ENCODE data around the gene DNAAF1.
"Not testable (repeated sequence)": the region's sequence is repeated elsewhere in the genome, so short reads cannot be mapped to it uniquely, and the experiment has no call there.

DNAAF1 gene

DNA sequence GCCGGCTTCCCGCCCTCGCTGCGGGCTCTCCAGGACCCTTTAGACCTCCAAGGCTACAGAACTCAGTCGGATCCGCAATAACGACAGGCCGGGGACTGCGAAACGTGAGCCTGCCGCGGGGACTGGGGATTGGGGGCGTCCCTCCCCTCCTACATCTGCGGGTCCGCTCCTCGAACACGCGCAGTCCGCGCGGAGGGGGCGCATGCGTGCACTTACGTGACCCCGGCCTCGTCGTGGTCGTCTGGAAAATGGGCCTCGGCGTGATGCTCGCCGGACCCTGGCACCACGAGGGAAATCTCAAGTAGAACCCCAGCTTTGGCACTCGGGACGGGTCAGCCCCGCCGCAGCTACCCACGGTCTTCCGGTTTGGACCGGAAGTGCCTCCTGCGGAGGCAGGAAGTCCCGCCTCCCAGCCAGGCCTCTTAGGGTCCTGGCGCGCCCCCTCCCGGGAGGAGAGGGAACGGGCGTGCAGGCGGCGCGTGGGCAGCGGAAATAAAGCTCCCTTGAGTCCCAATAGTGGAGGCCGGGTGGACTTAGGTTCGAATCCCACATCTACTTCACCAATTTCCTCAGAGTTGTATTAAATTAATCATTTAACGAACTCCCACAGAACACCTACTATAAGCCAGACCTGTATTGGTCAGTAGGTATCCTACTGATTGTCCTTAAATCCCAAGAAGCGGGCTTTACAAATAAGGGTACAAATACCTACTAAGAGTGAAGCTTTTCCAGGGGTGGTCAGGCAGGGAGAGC lies 41.8 kb downstream of the DNAAF1 start, which contains the start of gene TAF1C:
TSS of gene TAF1C (minus strand) at position 373 of the 753 bp plus-strand sequence. CDS start 2,069 bp downstream, outside the sequence.
- DNase-seq = peak; percentile 92

DNA sequence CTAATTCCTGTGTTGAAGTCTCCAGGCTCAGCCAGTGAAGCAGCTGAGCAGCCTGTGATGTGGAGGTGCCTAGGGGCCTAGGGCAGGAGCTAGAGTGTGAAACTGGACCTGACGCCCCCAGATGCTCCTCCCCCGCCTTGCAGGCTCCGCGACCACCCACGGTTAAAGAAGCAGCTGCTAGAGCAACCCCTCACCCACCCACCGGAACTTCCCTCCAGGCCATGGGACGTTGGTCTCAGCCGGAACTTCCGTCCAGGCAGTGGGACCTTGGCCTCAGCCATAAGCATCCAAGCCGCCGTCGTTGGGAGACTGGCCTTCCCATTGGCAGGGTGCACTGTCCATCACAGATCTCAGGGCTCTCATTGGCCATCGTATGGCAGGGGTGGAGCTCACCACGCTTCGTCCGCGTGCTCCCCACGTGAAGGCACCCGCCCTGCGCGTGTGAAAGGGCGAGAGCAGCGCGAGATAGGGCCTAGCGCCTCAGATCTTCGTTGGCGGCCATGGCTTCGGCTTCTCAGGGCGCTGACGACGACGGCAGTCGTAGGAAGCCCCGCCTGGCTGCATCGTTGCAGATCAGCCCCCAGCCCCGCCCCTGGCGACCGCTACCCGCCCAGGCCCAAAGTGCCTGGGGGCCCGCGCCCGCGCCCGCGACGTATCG lies 45.8 kb downstream of the DNAAF1 start, which contains the start of gene ADAD2:
TSS of gene ADAD2 (plus strand) at position 427 of the 658 bp plus-strand sequence. CDS start at position 501, 74 bp downstream.
- peak; percentile 21 for DNase-seq

- DNase-seq = no peak
Measured at GRCh38 chr16:84191466-84191865, 46.4 kb downstream of the DNAAF1 start.

- no peak for DNase-seq
Measured at GRCh38 chr16:84193480-84193879, 48.4 kb downstream of the DNAAF1 start.

DNA sequence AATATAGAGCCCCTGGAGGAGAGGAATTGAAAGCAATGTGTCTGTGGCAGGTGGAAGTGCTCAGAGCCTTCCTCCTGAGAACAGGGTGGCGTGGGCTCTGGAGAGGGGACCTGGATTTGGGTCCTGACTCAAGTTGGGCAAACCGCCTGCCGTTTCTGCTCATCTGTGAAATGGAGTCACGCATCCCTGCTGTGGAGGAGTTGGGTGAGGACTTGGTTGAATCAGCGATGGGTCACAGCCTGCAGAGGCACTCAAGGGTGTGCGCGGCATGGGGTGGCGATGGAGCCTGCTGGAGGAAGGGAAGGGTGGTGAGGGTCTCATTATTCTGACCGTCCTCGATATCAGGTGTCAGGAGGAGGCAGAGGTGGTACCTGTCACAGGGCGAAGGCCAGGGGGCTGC lies 48.9 kb downstream of the DNAAF1 start:
- no peak for DNase-seq

DNA sequence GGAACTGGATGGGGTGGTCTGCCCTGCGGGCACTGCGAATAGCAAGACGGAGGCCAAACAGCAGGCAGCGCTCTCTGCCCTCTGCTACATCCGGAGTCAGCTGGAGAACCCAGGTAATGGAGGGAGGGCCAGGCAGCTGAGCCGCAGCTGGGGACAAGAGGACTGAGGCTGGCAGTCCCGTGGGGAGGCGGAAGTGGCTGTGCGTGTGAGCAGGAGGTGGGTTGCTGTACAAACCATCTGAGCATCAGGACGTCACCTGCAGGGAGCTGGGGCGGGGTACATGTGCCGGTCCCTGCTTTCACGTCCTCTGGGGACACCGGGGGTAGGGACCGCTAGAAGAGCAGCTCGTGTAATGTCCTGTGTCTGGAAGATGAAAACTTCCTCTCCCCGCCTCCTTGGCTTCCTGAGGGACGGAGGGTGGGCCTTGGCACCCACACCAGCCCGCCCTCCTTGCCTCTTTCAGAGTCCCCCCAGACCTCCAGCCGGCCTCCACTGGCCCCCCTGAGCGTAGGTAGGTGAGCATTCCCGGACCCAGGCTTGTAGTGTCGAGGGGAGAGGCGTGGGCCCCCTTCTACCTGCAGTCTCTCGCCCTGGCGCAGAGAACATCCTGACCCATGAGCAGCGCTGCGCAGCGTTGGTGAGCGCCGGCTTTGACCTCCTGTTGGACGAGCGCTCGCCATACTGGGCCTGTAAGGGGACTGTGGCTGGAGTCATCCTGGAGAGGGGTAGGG lies 49.5 kb downstream of the DNAAF1 start:
- DNase-seq = no peak

GRCh38 chr16:84195201-84196093 lies 50.3 kb downstream of the DNAAF1 start:
- DNase-seq = no peak

DNA sequence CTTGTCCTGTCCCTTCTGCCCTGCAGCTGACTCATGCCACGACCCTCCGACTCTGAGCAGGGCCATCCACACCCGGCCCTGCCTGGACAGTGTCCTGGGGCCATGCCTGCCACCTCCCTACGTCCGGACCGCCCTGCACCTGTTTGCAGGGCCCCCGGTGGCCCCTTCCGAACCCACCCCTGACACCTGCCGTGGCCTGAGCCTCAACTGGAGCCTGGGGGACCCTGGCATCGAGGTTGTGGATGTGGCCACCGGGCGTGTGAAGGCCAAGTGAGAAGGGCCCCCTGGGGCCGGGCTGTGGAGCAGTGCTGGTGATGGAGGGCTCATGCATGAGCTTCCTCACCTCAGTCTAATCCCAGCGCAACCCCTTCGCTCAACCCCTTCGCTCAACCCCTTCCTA lies 51.0 kb downstream of the DNAAF1 start:
- no peak for DNase-seq

- DNase-seq = no peak
Measured at GRCh38 chr16:84196727-84197394, 51.8 kb downstream of the DNAAF1 start.

- no peak for DNase-seq
Measured at GRCh38 chr16:84197466-84198128, 52.5 kb downstream of the DNAAF1 start.

GRCh38 chr16:84198401-84198800 lies 53.3 kb downstream of the DNAAF1 start:
- peak; percentile 51 for DNase-seq

- no peak for DNase-seq
Measured at GRCh38 chr16:84199097-84199496, 54.0 kb downstream of the DNAAF1 start.

DNA sequence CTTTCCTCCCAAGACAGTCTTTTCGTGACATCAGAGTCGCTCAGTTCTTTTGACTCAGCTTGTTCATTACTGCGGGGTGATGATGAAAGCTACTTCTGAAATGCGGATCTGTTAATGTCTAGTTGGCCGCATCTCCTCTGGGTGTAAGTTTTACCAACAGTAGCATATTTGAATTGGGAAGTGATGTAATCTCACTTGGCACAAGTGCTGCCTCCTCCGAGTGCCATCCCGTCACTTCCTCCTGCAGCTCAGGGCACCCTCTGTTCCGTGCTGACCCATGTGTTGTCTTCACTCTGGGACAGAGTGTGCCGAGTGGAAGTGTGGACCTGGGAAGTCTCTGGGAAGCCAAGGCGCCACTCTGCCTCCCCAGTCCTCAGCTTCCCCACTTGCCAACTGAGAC lies 54.8 kb downstream of the DNAAF1 start:
- DNase-seq = no peak

GRCh38 chr16:84204551-84204950 lies 59.4 kb downstream of the DNAAF1 start:
- not testable (repeated sequence) for DNase-seq

DNA sequence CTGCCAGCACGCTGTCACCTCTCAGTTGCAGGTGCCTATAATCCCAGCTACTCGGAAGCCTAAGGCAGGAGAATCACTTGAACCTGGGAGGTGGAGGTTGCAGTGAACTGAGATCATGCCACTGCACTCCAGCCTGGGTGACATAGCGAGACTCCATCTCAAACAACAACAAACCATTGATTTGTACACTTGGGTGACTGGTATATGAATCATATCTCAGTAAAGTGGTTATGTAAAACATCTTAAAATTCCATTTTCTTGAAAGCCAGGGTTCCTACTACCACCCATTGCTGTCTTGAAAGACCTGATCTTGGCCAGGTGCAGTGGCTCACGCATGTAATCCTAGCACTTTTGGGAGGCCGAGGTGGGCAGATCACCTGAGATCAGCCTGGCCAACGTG lies 60.0 kb downstream of the DNAAF1 start:
- DNase-seq = not testable (repeated sequence)

DNA sequence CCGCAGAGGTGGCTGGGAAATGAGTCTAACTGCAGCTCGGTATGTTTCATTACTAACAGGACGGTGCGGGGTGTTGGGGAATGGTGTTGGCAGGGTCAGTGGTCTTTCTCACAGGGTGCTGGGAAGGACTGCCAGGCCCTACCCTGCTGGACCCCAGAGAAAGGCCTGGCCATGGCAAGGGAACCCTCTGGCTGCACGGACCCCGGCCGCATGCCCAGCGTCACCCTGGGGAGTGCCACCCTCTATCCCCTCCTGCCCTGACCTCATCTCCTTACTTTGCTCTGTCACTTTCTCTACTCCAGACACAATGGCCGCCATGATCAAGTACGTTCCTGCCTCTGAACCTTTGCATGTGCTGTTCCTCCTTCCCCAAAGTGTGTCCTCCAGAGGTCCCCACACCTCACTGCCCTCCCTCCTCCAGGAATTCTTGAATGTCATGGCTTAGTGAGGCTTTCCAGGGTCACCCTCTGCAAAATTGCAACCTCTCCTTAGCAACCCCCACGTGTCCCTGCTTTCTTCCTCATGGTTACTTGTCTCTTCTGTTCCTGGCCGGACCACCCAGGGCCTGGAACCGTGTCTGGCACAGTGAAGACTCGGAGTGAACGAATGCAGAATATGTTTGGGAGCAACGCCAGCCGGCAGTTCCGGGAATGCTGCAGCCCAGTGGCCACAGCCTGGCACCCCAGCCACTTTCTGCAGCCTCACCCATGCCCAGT lies 61.0 kb downstream of the DNAAF1 start:
- DNase-seq = no peak

GRCh38 chr16:84207251-84207650 lies 62.1 kb downstream of the DNAAF1 start:
- no peak for DNase-seq

DNA sequence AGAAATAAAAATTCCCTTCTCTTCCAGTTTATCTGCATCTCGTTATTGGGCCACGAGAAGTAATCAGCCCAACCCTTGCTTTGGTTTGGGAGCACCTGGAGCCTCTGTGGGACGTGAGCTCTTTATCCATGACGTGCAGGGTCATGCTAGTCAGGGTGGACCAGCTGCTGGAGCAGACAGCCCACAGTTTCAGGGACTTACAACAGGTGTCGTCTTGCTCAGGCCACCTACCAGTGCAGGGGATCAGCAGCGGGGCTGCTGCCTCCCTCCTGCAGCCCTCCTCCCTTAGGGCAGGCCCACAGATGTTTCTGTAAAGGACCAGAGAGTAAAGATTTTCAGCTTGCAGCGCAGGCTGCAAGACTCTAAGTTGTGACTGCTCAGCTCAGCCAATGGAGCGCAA lies 62.8 kb downstream of the DNAAF1 start:
- no peak for DNase-seq

GRCh38 chr16:84209989-84210388 lies 64.9 kb downstream of the DNAAF1 start:
- no peak for DNase-seq

DNA sequence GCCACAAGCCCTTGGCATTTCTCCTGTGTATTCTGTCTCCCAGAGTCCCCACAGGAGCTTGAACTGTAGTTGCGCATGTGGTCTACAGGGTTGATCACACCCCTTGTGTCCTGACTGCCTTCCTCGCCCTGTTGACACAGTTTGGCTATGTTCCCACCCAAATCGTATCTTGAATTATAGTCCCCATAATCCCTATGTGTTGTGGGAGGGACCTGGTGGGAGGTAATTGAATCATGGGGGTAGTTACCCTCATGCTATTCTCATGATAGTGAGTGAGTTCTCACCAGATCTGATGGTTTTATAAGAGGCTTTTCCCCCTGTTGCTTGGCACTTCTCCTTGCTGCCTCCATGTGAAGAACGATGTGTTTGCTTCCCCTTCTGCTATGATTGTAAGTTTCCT lies 67.0 kb downstream of the DNAAF1 start:
- DNase-seq = no peak

DNA sequence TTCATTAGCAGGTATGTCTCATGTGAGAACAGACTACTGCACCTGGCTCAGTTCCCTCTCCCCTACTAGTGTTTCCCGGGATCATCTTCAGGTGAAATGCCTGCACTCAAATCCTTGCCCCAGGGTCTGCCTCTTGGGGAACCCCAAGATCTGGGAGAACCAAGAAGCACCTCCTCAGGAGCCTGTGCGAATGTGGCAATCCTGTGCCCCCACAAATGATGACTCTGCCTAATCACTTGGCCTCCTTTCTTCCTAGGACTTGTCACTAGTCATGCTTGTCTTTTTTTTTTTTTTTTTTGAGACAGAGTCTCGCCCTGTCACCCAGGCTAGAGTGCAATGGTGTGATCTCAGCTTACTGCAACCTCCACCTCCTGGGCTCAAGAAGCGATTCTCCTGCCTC lies 67.5 kb downstream of the DNAAF1 start:
- DNase-seq = no peak
